Measurements from ENCODE around the gene IGDCC3.
"Not testable (repeated sequence)": the region's sequence is repeated elsewhere in the genome, so short reads cannot be mapped to it uniquely, and the experiment has no call there.

GRCh38 chr15:65398486-65398885 is 20.7 kb upstream of the IGDCC3 start:
- TF ChIP-seq, protein P1, sequence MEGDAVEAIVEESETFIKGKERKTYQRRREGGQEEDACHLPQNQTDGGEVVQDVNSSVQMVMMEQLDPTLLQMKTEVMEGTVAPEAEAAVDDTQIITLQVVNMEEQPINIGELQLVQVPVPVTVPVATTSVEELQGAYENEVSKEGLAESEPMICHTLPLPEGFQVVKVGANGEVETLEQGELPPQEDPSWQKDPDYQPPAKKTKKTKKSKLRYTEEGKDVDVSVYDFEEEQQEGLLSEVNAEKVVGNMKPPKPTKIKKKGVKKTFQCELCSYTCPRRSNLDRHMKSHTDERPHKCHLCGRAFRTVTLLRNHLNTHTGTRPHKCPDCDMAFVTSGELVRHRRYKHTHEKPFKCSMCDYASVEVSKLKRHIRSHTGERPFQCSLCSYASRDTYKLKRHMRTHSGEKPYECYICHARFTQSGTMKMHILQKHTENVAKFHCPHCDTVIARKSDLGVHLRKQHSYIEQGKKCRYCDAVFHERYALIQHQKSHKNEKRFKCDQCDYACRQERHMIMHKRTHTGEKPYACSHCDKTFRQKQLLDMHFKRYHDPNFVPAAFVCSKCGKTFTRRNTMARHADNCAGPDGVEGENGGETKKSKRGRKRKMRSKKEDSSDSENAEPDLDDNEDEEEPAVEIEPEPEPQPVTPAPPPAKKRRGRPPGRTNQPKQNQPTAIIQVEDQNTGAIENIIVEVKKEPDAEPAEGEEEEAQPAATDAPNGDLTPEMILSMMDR (IDR thresholded peaks at IDR 0.05; ENCODE audit: low read length) = not testable (repeated sequence)
- not testable (repeated sequence) for TF ChIP-seq EZH2 (IDR thresholded peaks at IDR 0.05; ENCODE audit: borderline replicate concordance, low read length)
